Glutamatergic neuron (in vitro differentiated cells): Measurements from ENCODE around the gene CILP. TPM values are rescaled to one million over a fixed set of nuclear protein-coding genes. Genes with fewer than 3 reads are reported as not detected.
"Not testable (repeated sequence)": the region's sequence is repeated elsewhere in the genome, so short reads cannot be mapped to it uniquely, and the experiment has no call there.

ENCODE experiments used
- DNase-seq: peaks from one replicate; pipeline ENCODE4 v3.0.0; 2022
- H3K27ac Mint-ChIP-seq: one replicate; pipeline ENCODE4 v1.8.0; 2020; ENCODE audit warnings: mild to moderate bottlenecking, mixed read lengths, inconsistent platforms; ENCODE audit not compliant: unreplicated experiment
- H3K27me3 Mint-ChIP-seq: one replicate; pipeline ENCODE4 v1.8.0; 2020; ENCODE audit warnings: mild to moderate bottlenecking, moderate library complexity, mixed read lengths, inconsistent platforms; ENCODE audit not compliant: unreplicated experiment
- H3K36me3 Mint-ChIP-seq: one replicate; pipeline ENCODE4 v1.8.0; 2020; ENCODE audit warnings: mild to moderate bottlenecking, mixed read lengths, inconsistent platforms; ENCODE audit not compliant: unreplicated experiment
- H3K4me1 Mint-ChIP-seq: one replicate; pipeline ENCODE4 v1.8.0; 2020; ENCODE audit warnings: mild to moderate bottlenecking, low read depth, mixed read lengths, inconsistent platforms; ENCODE audit not compliant: unreplicated experiment
- H3K4me3 Mint-ChIP-seq: one replicate; pipeline ENCODE4 v1.8.0; 2020; ENCODE audit warnings: mild to moderate bottlenecking, mixed read lengths, inconsistent platforms; ENCODE audit not compliant: unreplicated experiment
- H3K9me3 Mint-ChIP-seq: one replicate; pipeline ENCODE4 v1.8.0; 2020; ENCODE audit warnings: mild to moderate bottlenecking, moderate library complexity, mixed read lengths, inconsistent platforms; ENCODE audit not compliant: unreplicated experiment
- CTCF ChIP-seq: fragments of 200-600 bp; sonication (generic); IDR thresholded peaks from one replicate; pipeline ENCODE4 v1.5.0; 2021; ENCODE audit not compliant: partially characterized antibody, unreplicated experiment
- total RNA-seq: library from RNA; stranded (reverse); fragmentation: NEBNext Ultra II Directional; extraction: Animal tissue kit (Norgen Biotek cat#: 25700); gene quantifications from one replicate; pipeline ENCODE4 v1.2.1, GENCODE V29; 2021; ENCODE audit not compliant: unreplicated experiment

The CILP gene
- total RNA-seq, 1 donor from 2014 or later, result 0.12 TPM

DNA sequence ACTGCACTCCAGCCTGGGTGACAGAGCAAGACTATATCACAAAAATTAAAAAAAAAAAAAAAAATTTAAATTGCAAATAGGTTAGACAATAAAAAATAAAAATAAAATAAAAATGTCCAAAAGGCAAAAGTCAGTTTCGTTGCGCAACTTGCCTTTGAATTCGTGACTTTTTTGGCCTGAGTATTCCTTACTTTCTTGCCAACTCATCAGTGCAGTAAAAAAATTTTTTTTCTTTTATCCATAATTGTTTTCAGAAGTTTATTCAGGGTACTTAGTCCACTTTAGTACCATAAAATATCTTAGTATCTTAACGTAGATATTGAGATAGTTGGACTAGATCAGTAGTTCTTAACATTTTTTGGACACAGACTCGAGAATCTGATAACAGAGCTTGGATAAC is 22.4 kb upstream of the CILP start:
- TF ChIP-seq CTCF, result no peak
- peaks cover 6% of the 10 kb centered on the region for H3K27me3 Mint-ChIP-seq
- no peaks in the 10 kb centered on the region for H3K36me3 Mint-ChIP-seq
- no peak overlapping the region for H3K4me3 Mint-ChIP-seq
- H3K4me1 Mint-ChIP-seq, result no peaks in the 10 kb centered on the region
- no peak overlapping the region for H3K27ac Mint-ChIP-seq
- no peak for DNase-seq
- H3K9me3 Mint-ChIP-seq, result peaks cover 2% of the 10 kb centered on the region

DNA sequence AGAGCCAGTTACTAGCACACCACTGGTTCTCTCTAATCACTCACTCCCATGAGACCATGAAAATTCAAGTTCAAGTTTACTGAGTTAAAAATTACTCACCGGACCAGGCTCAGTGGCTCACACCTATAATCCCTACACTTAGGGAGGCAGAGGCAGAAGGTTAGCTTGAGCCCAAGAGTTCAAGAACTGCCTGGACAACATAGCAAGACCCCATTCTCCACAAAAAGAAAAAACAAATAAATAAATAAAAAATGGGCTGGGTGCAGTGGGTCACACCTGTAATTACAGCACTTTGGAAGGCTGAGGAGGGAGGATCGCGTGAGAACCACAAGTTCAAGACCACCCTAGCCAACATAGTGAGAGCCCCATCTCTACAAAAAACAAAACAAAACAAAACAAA is 21.2 kb upstream of the CILP start:
- no peak for DNase-seq
- no peak overlapping the region for H3K27ac Mint-ChIP-seq
- H3K4me1 Mint-ChIP-seq, result no peaks in the 10 kb centered on the region
- H3K36me3 Mint-ChIP-seq, result no peaks in the 10 kb centered on the region
- no peak for TF ChIP-seq CTCF
- peaks cover 3% of the 10 kb centered on the region for H3K27me3 Mint-ChIP-seq
- no peaks in the 10 kb centered on the region for H3K9me3 Mint-ChIP-seq
- H3K4me3 Mint-ChIP-seq, result no peak overlapping the region

GRCh38 chr15:65231306-65231705 is 20.0 kb upstream of the CILP start:
- Mint-ChIP-seq H3K9me3 (no peaks in the 10 kb centered on the region), H3K27ac (no peak overlapping the region), H3K36me3 (no peaks in the 10 kb centered on the region), H3K4me3 (no peak overlapping the region), H3K4me1 (no peaks in the 10 kb centered on the region), H3K27me3 (peaks cover 3% of the 10 kb centered on the region)
- no peak for TF ChIP-seq CTCF
- no peak for DNase-seq

GRCh38 chr15:65226901-65227300 is 15.6 kb upstream of the CILP start:
- not testable (repeated sequence) for H3K4me3 Mint-ChIP-seq, H3K9me3 Mint-ChIP-seq, H3K36me3 Mint-ChIP-seq, H3K4me1 Mint-ChIP-seq, H3K27ac Mint-ChIP-seq, H3K27me3 Mint-ChIP-seq, DNase-seq

DNA sequence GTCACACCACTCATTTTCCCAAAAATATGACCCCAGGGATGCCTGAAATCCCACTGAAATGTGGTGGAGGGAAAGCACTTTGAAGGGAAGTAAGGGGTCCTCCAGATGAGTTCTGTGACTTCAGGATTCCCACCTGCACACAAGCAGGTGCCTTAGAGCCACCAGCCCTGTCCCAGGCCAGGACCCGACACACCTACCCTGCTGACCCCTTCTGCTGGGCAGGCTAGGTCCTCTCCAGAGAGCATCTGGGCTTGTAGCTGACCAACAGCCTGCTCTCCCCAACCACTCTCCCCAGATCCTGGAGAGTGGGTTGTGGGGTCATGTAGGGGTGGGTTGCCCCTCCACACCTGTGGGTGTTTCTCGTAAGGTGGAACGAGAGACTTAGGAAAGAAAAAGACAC is 14.9 kb upstream of the CILP start:
- Mint-ChIP-seq H3K4me1 (no peaks in the 10 kb centered on the region), H3K4me3 (no peak overlapping the region), H3K9me3 (no peaks in the 10 kb centered on the region), H3K36me3 (no peaks in the 10 kb centered on the region), H3K27me3 (peaks cover 2% of the 10 kb centered on the region), H3K27ac (no peak overlapping the region)
- DNase-seq, result no peak
- TF ChIP-seq CTCF, result no peak

- Mint-ChIP-seq H3K9me3 (no peaks in the 10 kb centered on the region), H3K4me1 (no peaks in the 10 kb centered on the region), H3K4me3 (no peak overlapping the region), H3K27ac (no peak overlapping the region), H3K36me3 (no peaks in the 10 kb centered on the region), H3K27me3 (peaks cover 2% of the 10 kb centered on the region)
- DNase-seq, result no peak
- TF ChIP-seq CTCF, result no peak
These were observed 12.7 kb upstream of the CILP start for GRCh38 chr15:65223996-65224395.
